WTC11 (cell line): ENCODE measurements around the gene LIMCH1. TPM values are rescaled to one million over a fixed set of nuclear protein-coding genes. Genes with fewer than 3 reads are reported as not detected.

Experiments
- ATAC-seq: fragments of 200-7000 bp; cut with Tn5 transposase; 2 replicates; pipeline ENCODE4 v1.10.0; 2021; ENCODE audit warnings: mild to moderate bottlenecking, moderate library complexity
- CTCF ChIA-PET: fragments of 300-600 bp; sonication (Branson Sonifier 250); formaldehyde crosslinking; loops from one replicate; lab custom pipeline; 2021; ENCODE audit warnings: antibody characterized with exemption; lab: Charles Lee
- POLR2A ChIA-PET: fragments of 350-600 bp; sonication (Branson Sonifier 250); formaldehyde crosslinking; loops from one replicate; lab custom pipeline; 2021; ENCODE audit warnings: antibody characterized with exemption; lab: Charles Lee
- DNase-seq: peaks from one replicate; pipeline ENCODE4 v3.0.0; 2021; ENCODE audit warnings: low spot score
- H3K27ac Mint-ChIP-seq: 2 replicates; pipeline ENCODE4 v1.8.0; 2021; ENCODE audit warnings: mixed read lengths
- H3K27me3 Mint-ChIP-seq: 2 replicates; pipeline ENCODE4 v1.8.0; 2021; ENCODE audit warnings: low read depth, mild to moderate bottlenecking, moderate library complexity, mixed read lengths
- H3K36me3 Mint-ChIP-seq: 2 replicates; pipeline ENCODE4 v1.8.0; 2021; ENCODE audit warnings: mixed read lengths
- H3K4me1 Mint-ChIP-seq: 2 replicates; pipeline ENCODE4 v1.8.0; 2022; ENCODE audit warnings: mixed read lengths
- H3K4me3 Mint-ChIP-seq: 2 replicates; pipeline ENCODE4 v1.8.0; 2021; ENCODE audit warnings: mild to moderate bottlenecking, moderate library complexity, mixed read lengths
- H3K9me3 Mint-ChIP-seq: 2 replicates; pipeline ENCODE4 v1.8.0; 2021; ENCODE audit warnings: mixed read lengths
- AR ChIP-seq: fragments of 250-450 bp; sonication (Bioruptor Pico); IDR thresholded peaks from 2 replicates; pipeline ENCODE4 v1.9.0; 2021; ENCODE audit warnings: mild to moderate bottlenecking
- CREM ChIP-seq: sonication (generic); formaldehyde crosslinking; IDR thresholded peaks from 2 replicates; pipeline ENCODE4 v1.8.1; 2022; ENCODE audit warnings: mild to moderate bottlenecking, missing genetic modification reagents, moderate library complexity
- EMX1 ChIP-seq: fragments of 250-450 bp; sonication (Bioruptor Pico); IDR thresholded peaks from 2 replicates; pipeline ENCODE4 v1.8.0; 2021; ENCODE audit warnings: mild to moderate bottlenecking
- GABPB1 ChIP-seq: sonication (generic); formaldehyde crosslinking; IDR thresholded peaks from 2 replicates; pipeline ENCODE4 v1.8.1; 2023; ENCODE audit warnings: mild to moderate bottlenecking, missing genetic modification reagents
- GTF2I ChIP-seq: fragments of 250-450 bp; sonication (Bioruptor Pico); conservative IDR thresholded peaks from 2 replicates; pipeline ENCODE4 v1.4.0; 2021; ENCODE audit warnings: mild to moderate bottlenecking
- MXD4 ChIP-seq: fragments of 250-450 bp; sonication (Bioruptor Pico); IDR thresholded peaks from 2 replicates; pipeline ENCODE4 v1.8.0; 2021; ENCODE audit warnings: mild to moderate bottlenecking, moderate library complexity, borderline replicate concordance
- SMAD3 ChIP-seq: sonication (generic); formaldehyde crosslinking; IDR thresholded peaks from 2 replicates; pipeline ENCODE4 v1.8.0; 2022; ENCODE audit warnings: missing genetic modification reagents, mild to moderate bottlenecking, borderline replicate concordance
- ZNF396 ChIP-seq: fragments of 250-450 bp; sonication (Bioruptor Pico); IDR thresholded peaks from 2 replicates; pipeline ENCODE4 v1.8.0; 2021; ENCODE audit warnings: mild to moderate bottlenecking, moderate library complexity, borderline replicate concordance
- ZNF423 ChIP-seq: fragments of 250-450 bp; sonication (Bioruptor Pico); IDR thresholded peaks from 2 replicates; pipeline ENCODE4 v2.1.2; 2022; ENCODE audit warnings: mild to moderate bottlenecking, moderate library complexity
- ZNF425 ChIP-seq: fragments of 250-450 bp; sonication (Bioruptor Pico); conservative IDR thresholded peaks from 2 replicates; pipeline ENCODE4 v1.9.0; 2021; ENCODE audit warnings: mild to moderate bottlenecking
- total RNA-seq: library from RNA; stranded (reverse); gene quantifications from 3 replicates; pipeline ENCODE4 v1.2.3, GENCODE V29; 2021
- TF ChIP-seq, protein P1 (sequence below): sonication (generic); formaldehyde crosslinking; IDR thresholded peaks from 2 replicates; pipeline ENCODE4 v1.8.1; 2023; ENCODE audit warnings: mild to moderate bottlenecking, missing genetic modification reagents, moderate library complexity
- TF ChIP-seq, protein P2 (sequence below): sonication (generic); formaldehyde crosslinking; IDR thresholded peaks from 2 replicates; pipeline ENCODE4 v1.8.1; 2022; ENCODE audit warnings: mild to moderate bottlenecking, moderate library complexity, missing genetic modification reagents
- TF ChIP-seq, protein P3 (sequence below): sonication (generic); formaldehyde crosslinking; IDR thresholded peaks from 2 replicates; pipeline ENCODE4 v1.8.0; 2022; ENCODE audit warnings: mild to moderate bottlenecking, missing genetic modification reagents
- TF ChIP-seq, protein P4 (sequence below): sonication (generic); formaldehyde crosslinking; IDR thresholded peaks from 2 replicates; pipeline ENCODE4 v1.8.0; 2022; ENCODE audit warnings: mild to moderate bottlenecking, missing genetic modification reagents
- TF ChIP-seq, protein P5 (sequence below): fragments of 250-450 bp; sonication (Bioruptor Pico); IDR thresholded peaks from 2 replicates; pipeline ENCODE4 v2.1.2; 2022; ENCODE audit warnings: mild to moderate bottlenecking, moderate library complexity

Gene LIMCH1
- total RNA-seq, 1 experiment from 2014 or later, result 0.92 TPM

- H3K9me3 Mint-ChIP-seq, result no peaks in the 10 kb centered on the region
- H3K4me1 Mint-ChIP-seq, result no peaks in the 10 kb centered on the region
- no peaks in the 10 kb centered on the region; the same call in 1 of the 2 replicates for H3K27me3 Mint-ChIP-seq
- ATAC-seq (peak; percentile 50; the same call in 1 of the 2 replicates), DNase-seq (no peak)
- no peak overlapping the region for H3K4me3 Mint-ChIP-seq
- no peak for TF ChIP-seq SMAD3 (CRISPR knock-in tag)
- TF ChIP-seq GABPB1 (CRISPR knock-in tag), result no peak
- TF ChIP-seq, protein P1, sequence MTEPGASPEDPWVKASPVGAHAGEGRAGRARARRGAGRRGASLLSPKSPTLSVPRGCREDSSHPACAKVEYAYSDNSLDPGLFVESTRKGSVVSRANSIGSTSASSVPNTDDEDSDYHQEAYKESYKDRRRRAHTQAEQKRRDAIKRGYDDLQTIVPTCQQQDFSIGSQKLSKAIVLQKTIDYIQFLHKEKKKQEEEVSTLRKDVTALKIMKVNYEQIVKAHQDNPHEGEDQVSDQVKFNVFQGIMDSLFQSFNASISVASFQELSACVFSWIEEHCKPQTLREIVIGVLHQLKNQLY (CRISPR knock-in tag), result no peak
- TF ChIP-seq AR (CRISPR knock-in tag), result no peak
- TF ChIP-seq ZNF396 (CRISPR knock-in tag), result no peak
- TF ChIP-seq, protein P2, sequence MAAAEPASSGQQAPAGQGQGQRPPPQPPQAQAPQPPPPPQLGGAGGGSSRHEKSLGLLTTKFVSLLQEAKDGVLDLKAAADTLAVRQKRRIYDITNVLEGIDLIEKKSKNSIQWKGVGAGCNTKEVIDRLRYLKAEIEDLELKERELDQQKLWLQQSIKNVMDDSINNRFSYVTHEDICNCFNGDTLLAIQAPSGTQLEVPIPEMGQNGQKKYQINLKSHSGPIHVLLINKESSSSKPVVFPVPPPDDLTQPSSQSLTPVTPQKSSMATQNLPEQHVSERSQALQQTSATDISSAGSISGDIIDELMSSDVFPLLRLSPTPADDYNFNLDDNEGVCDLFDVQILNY (CRISPR knock-in tag), result no peak
- TF ChIP-seq EMX1, result no peak
- no peak for TF ChIP-seq CREM (CRISPR knock-in tag)
- TF ChIP-seq, protein P3, sequence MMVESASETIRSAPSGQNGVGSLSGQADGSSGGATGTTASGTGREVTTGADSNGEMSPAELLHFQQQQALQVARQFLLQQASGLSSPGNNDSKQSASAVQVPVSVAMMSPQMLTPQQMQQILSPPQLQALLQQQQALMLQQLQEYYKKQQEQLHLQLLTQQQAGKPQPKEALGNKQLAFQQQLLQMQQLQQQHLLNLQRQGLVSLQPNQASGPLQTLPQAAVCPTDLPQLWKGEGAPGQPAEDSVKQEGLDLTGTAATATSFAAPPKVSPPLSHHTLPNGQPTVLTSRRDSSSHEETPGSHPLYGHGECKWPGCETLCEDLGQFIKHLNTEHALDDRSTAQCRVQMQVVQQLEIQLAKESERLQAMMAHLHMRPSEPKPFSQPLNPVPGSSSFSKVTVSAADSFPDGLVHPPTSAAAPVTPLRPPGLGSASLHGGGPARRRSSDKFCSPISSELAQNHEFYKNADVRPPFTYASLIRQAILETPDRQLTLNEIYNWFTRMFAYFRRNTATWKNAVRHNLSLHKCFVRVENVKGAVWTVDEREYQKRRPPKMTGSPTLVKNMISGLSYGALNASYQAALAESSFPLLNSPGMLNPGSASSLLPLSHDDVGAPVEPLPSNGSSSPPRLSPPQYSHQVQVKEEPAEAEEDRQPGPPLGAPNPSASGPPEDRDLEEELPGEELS (CRISPR knock-in tag), result no peak
- TF ChIP-seq ZNF425 (CRISPR knock-in tag), result no peak
- TF ChIP-seq, protein P4, sequence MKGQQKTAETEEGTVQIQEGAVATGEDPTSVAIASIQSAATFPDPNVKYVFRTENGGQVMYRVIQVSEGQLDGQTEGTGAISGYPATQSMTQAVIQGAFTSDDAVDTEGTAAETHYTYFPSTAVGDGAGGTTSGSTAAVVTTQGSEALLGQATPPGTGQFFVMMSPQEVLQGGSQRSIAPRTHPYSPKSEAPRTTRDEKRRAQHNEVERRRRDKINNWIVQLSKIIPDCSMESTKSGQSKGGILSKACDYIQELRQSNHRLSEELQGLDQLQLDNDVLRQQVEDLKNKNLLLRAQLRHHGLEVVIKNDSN, result no peak
- TF ChIP-seq MXD4, result no peak
- TF ChIP-seq, protein P5, sequence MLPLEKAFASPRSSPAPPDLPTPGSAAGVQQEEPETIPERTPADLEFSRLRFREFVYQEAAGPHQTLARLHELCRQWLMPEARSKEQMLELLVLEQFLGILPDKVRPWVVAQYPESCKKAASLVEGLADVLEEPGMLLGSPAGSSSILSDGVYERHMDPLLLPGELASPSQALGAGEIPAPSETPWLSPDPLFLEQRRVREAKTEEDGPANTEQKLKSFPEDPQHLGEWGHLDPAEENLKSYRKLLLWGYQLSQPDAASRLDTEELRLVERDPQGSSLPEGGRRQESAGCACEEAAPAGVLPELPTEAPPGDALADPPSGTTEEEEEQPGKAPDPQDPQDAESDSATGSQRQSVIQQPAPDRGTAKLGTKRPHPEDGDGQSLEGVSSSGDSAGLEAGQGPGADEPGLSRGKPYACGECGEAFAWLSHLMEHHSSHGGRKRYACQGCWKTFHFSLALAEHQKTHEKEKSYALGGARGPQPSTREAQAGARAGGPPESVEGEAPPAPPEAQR (CRISPR knock-in tag), result no peak
- no peak for TF ChIP-seq ZNF423 (CRISPR knock-in tag)
- no peak for TF ChIP-seq GTF2I (CRISPR knock-in tag)
- CTCF ChIA-PET, result interaction anchor here (0.7 kb wide), 1 partner anchor 29 kb away, joined by 4 read pairs; no protein-coding TSS in a partner anchor
- POLR2A ChIA-PET, result no interaction called here
- no peaks in the 10 kb centered on the region for H3K36me3 Mint-ChIP-seq
- H3K27ac Mint-ChIP-seq, result no peak overlapping the region
Measured at GRCh38 chr4:41632481-41633073, 94.6 kb downstream of the LIMCH1 start.
